Endothelial cell of umbilical vein (primary cell): Measurements from ENCODE around the gene PRAMEF8.
"Not testable (repeated sequence)": the region's sequence is repeated elsewhere in the genome, so short reads cannot be mapped to it uniquely, and the experiment has no call there.

Experiments
- CTCF ChIP-seq, 2 donors: IDR thresholded peaks; 1 replicate in 1 of 2; 2 replicates in 1 of 2; pipeline ENCODE4 v1.5.1; 2011; ENCODE audit warnings: low read length in 2 of 2, mild to moderate bottlenecking in 2 of 2, moderate library complexity in 2 of 2, control low read depth in 1 of 2, inconsistent platforms in 1 of 2, low read depth in 1 of 2; ENCODE audit not compliant: insufficient read depth in 1 of 2; ENCODE audit errors: extremely low read depth in 1 of 2
- EZH2 ChIP-seq: IDR thresholded peaks from 2 replicates; pipeline ENCODE4 v1.6.1; 2012; ENCODE audit warnings: borderline replicate concordance, low read depth, mild to moderate bottlenecking, moderate library complexity, low read length, inconsistent platforms; ENCODE audit not compliant: severe bottlenecking
- FOS ChIP-seq: IDR thresholded peaks from 2 replicates; pipeline ENCODE4 v1.6.1; 2011; ENCODE audit warnings: mild to moderate bottlenecking, low read length, moderate library complexity, borderline replicate concordance; ENCODE audit not compliant: insufficient read depth
- GATA2 ChIP-seq: IDR thresholded peaks from 2 replicates; pipeline ENCODE4 v1.7.0; 2011; ENCODE audit warnings: low read depth, mild to moderate bottlenecking, moderate library complexity, mixed read lengths, low read length; ENCODE audit not compliant: insufficient read length, insufficient read depth
- JUN ChIP-seq: IDR thresholded peaks from 2 replicates; pipeline ENCODE4 v1.6.1; 2011; ENCODE audit warnings: borderline replicate concordance, low read depth; ENCODE audit not compliant: insufficient read length, insufficient read depth
- MAX ChIP-seq: IDR thresholded peaks from 2 replicates; pipeline ENCODE4 v1.6.1; 2011; ENCODE audit not compliant: insufficient read depth, insufficient read length
- MYC ChIP-seq: IDR thresholded peaks from one replicate; pipeline ENCODE4 v1.6.1; 2011; ENCODE audit warnings: mild to moderate bottlenecking, low read depth, low read length
- POLR2A ChIP-seq: IDR thresholded peaks from 2 replicates; pipeline ENCODE4 v1.6.1; 2012; ENCODE audit warnings: low read depth, mild to moderate bottlenecking, control low read depth, low read length
- POLR2AphosphoS5 ChIP-seq: IDR thresholded peaks from 2 replicates; pipeline ENCODE4 v1.6.1; 2012; ENCODE audit warnings: low read depth, mild to moderate bottlenecking, control low read depth, low read length, moderate library complexity; ENCODE audit not compliant: insufficient read depth

DNA sequence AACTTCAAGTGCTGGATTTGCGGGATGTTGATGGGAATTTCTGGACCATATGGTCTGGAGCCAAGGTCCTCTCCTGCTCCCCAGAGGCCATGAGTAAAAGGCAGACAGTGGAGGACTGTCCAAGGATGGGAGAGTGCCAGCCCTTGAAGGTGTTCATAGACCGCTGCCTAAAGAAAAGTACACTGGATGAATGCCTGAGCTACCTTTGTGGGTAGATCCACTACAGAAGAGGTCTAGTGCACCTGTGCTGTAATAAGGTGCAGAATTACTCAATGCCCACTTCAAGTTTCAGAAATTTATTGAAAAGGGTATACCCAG is 38.4 kb downstream of the PRAMEF8 start:
- not testable (repeated sequence) for TF ChIP-seq CTCF (IDR thresholded peaks at IDR 0.05; ENCODE audit: extremely low read depth in 1 of 2, insufficient read depth in 1 of 2, low read depth in 1 of 2, low read length in 2 of 2); POLR2A; JUN; GATA2; POLR2AphosphoS5; MAX; FOS; EZH2; MYC
